PC-9 (cell line): ENCODE measurements around the gene PYDC1. TPM values are rescaled to one million over a fixed set of nuclear protein-coding genes. Genes with fewer than 3 reads are reported as not detected.

Experiments used
- BruUV-seq: library from RNA; stranded (reverse); fragments of 400-500 nt; replicated peaks from 2 replicates; lab custom pipeline; 2021; lab: Mats Ljungman, UMichigan
- CTCF ChIA-PET: fragments of 300-600 bp; sonication (Branson Sonifier 250); formaldehyde crosslinking; loops from one replicate; lab custom pipeline; 2022; ENCODE audit warnings: antibody characterized with exemption; lab: Charles Lee
- POLR2A ChIA-PET: fragments of 300-600 bp; sonication (Branson Sonifier 250); formaldehyde crosslinking; loops from one replicate; lab custom pipeline; 2022; ENCODE audit warnings: antibody characterized with exemption; ENCODE audit not compliant: unreplicated experiment; lab: Charles Lee
- DNase-seq, 2 experiments: peaks; one replicate each; pipeline versions ENCODE4 v3.0.0 to v3.0.0-alpha.2; 2015 to 2022; ENCODE audit warnings: mixed read lengths in 1 of 2
- H2AFZ ChIP-seq: fragments of 200-600 bp; sonication (generic); 2 replicates; pipeline ENCODE4 v1.8.1; 2017; ENCODE audit warnings: antibody characterized with exemption
- H3F3A ChIP-seq: fragments of 200-600 bp; sonication (generic); 2 replicates; pipeline ENCODE4 v1.8.1; 2017; ENCODE audit warnings: antibody characterized with exemption, mild to moderate bottlenecking, low read depth; ENCODE audit not compliant: insufficient read depth
- H3K27ac ChIP-seq: fragments of 200-600 bp; sonication (generic); 2 replicates; pipeline ENCODE4 v1.6.1; 2016; ENCODE audit warnings: mixed run types
- H3K27me3 ChIP-seq: fragments of 200-600 bp; sonication (generic); 2 replicates; pipeline ENCODE4 v1.6.1; 2016; ENCODE audit warnings: low read depth, mixed run types; ENCODE audit not compliant: insufficient read depth
- H3K36me3 ChIP-seq: fragments of 200-600 bp; sonication (generic); 2 replicates; pipeline ENCODE4 v1.6.1; 2016; ENCODE audit warnings: low read depth, mixed run types
- H3K4me1 ChIP-seq: fragments of 200-600 bp; sonication (generic); replicated peaks from 2 replicates; pipeline ENCODE4 v1.6.1; 2016; ENCODE audit warnings: mixed run types; ENCODE audit not compliant: insufficient read depth
- H3K4me2 ChIP-seq: fragments of 200-600 bp; sonication (generic); 2 replicates; pipeline ENCODE4 v1.6.1; 2017; ENCODE audit warnings: mixed run types
- H3K4me3 ChIP-seq: fragments of 200-600 bp; sonication (generic); 2 replicates; pipeline ENCODE4 v1.6.1; 2016; ENCODE audit warnings: mixed run types
- H3K79me2 ChIP-seq: fragments of 200-600 bp; sonication (generic); 2 replicates; pipeline ENCODE4 v1.6.1; 2017; ENCODE audit warnings: low read depth, mixed run types
- H3K9me2 ChIP-seq: fragments of 200-600 bp; sonication (generic); 2 replicates; pipeline ENCODE4 v1.8.1; 2017; ENCODE audit warnings: mild to moderate bottlenecking; ENCODE audit not compliant: insufficient read depth
- H3K9me3 ChIP-seq: fragments of 200-600 bp; sonication (generic); 2 replicates; pipeline ENCODE4 v1.8.1; 2016; ENCODE audit warnings: low read depth; ENCODE audit not compliant: insufficient read depth
- H4K20me1 ChIP-seq: fragments of 200-600 bp; sonication (generic); 2 replicates; pipeline ENCODE4 v1.8.1; 2017; ENCODE audit not compliant: insufficient read depth
- EZH2 ChIP-seq: fragments of 200-600 bp; sonication (generic); IDR thresholded peaks from 2 replicates; pipeline ENCODE4 v1.8.0; 2017; ENCODE audit warnings: antibody characterized with exemption, low read depth
- intact Hi-C: fragments of 100-400 bp; cut with micrococcal nuclease; formaldehyde crosslinking; loops from one replicate; pipeline ENCODE4 v1.10.0; 2022; ENCODE audit not compliant: unreplicated experiment
- total RNA-seq: library from RNA; stranded (reverse); gene quantifications from 2 replicates; pipeline ENCODE4 v1.2.3, GENCODE V29; 2021
- TF ChIP-seq, protein P1 (sequence below): fragments of 200-600 bp; sonication (generic); conservative IDR thresholded peaks from 2 replicates; pipeline ENCODE4 v1.6.1; 2017; ENCODE audit warnings: mixed run types, antibody characterized with exemption, mild to moderate bottlenecking, moderate library complexity

The PYDC1 gene
- total RNA-seq, 1 experiment from 2014 or later = not detected

DNA sequence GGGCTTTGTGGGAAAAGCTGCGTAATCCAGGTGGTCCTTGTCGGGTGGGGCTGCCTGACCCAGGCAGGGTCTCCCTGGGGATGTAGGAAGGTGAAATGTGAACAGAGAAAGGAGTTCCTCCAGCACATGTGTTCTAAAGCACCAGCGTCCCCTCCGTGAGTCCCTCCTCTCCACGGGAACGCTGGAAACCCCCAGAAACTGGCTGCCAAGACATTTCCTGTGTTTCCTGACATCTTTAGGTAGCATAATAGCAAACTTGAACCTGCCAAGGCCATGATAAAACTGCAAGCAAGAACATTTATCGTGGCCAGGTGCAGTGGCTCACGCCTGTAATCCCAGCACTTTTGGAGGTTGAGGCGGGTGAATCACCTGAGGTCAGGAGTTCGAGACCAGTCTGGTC is 12.6 kb upstream of the PYDC1 start:
- intact Hi-C loops = no loop called here
- Histone ChIP-seq H2AFZ (no peak overlapping the region), H3F3A (no peaks in the 10 kb centered on the region), H3K4me3 (no peak overlapping the region), H3K4me1 (no peaks in the 10 kb centered on the region), H3K4me2 (no peak overlapping the region), H3K27me3 (no peaks in the 10 kb centered on the region), H3K27ac (no peak overlapping the region), H4K20me1 (no peaks in the 10 kb centered on the region), H3K79me2 (no peaks in the 10 kb centered on the region), H3K9me2 (no peaks in the 10 kb centered on the region), H3K9me3 (no peaks in the 10 kb centered on the region), H3K36me3 (no peaks in the 10 kb centered on the region)
- BruUV-seq = no TSS peak
- DNase-seq = no peak
- ChIA-PET CTCF (no interaction called here), POLR2A (no interaction called here)
- TF ChIP-seq, protein P1, sequence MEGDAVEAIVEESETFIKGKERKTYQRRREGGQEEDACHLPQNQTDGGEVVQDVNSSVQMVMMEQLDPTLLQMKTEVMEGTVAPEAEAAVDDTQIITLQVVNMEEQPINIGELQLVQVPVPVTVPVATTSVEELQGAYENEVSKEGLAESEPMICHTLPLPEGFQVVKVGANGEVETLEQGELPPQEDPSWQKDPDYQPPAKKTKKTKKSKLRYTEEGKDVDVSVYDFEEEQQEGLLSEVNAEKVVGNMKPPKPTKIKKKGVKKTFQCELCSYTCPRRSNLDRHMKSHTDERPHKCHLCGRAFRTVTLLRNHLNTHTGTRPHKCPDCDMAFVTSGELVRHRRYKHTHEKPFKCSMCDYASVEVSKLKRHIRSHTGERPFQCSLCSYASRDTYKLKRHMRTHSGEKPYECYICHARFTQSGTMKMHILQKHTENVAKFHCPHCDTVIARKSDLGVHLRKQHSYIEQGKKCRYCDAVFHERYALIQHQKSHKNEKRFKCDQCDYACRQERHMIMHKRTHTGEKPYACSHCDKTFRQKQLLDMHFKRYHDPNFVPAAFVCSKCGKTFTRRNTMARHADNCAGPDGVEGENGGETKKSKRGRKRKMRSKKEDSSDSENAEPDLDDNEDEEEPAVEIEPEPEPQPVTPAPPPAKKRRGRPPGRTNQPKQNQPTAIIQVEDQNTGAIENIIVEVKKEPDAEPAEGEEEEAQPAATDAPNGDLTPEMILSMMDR = no peak
- TF ChIP-seq EZH2 = no peak

DNA sequence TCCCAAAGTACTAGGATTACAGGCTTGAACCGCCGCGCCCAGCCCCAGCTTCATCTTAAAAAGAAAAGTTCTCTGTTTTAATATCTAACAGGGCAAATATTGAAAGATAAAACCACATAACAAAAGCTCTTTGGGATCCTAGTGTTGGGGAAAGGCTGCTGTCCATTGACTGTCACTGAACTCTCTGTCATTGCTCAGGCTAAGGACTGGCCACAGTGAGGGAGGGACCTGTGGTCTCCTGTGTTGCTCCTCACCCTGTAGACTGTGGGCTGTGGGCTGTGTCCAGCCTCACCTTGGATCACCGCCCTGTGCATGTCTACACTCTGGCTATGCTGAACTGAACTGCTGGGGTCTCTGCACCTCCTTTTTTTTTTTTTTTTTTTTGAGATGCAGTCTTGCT is 11.3 kb upstream of the PYDC1 start:
- DNase-seq = no peak
- no peak overlapping the region for H2AFZ ChIP-seq
- no TSS peak for BruUV-seq
- no peaks in the 10 kb centered on the region for H3K9me3 ChIP-seq
- POLR2A ChIA-PET = no interaction called here
- H3K4me3 ChIP-seq = no peak overlapping the region
- H3F3A ChIP-seq = no peaks in the 10 kb centered on the region
- CTCF ChIA-PET = no interaction called here
- no peaks in the 10 kb centered on the region for H3K36me3 ChIP-seq
- H3K4me1 ChIP-seq = no peaks in the 10 kb centered on the region
- H3K27ac ChIP-seq = no peak overlapping the region
- no peak for TF ChIP-seq EZH2
- TF ChIP-seq, protein P1 = no peak
- H4K20me1 ChIP-seq = no peaks in the 10 kb centered on the region
- no peaks in the 10 kb centered on the region for H3K79me2 ChIP-seq
- no peaks in the 10 kb centered on the region for H3K9me2 ChIP-seq
- H3K27me3 ChIP-seq = no peaks in the 10 kb centered on the region
- no peak overlapping the region for H3K4me2 ChIP-seq
- intact Hi-C loops = no loop called here

DNA sequence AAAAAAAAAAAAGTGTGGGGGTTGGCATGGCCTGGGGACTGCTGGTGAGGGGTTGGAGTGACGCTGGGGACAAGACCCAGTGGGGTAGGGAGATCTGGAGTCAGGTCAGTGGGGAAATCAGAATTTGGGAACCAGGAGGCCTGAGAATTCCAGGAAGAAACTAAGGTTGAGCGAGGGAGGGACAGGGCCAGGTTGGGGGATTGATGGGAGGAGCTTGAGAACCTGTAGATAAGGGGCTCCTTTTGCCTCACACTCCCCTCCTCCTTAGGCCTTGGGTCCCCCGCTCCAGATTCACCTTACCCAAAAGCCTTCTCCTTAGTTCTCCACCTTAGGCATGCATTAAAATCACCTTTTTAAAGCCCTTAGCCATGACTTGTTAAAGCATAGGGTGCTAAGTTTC is 8.3 kb upstream of the PYDC1 start:
- Histone ChIP-seq H3K9me2 (no peaks in the 10 kb centered on the region), H3K36me3 (no peaks in the 10 kb centered on the region), H3K27me3 (no peaks in the 10 kb centered on the region), H3K9me3 (no peaks in the 10 kb centered on the region), H3K4me2 (no peak overlapping the region), H2AFZ (no peak overlapping the region), H3K79me2 (no peaks in the 10 kb centered on the region), H3K4me3 (no peak overlapping the region), H4K20me1 (no peaks in the 10 kb centered on the region), H3F3A (no peaks in the 10 kb centered on the region), H3K4me1 (no peaks in the 10 kb centered on the region), H3K27ac (no peak overlapping the region)
- TF ChIP-seq, protein P1 = no peak
- TF ChIP-seq EZH2 = no peak
- no peak for DNase-seq
- POLR2A ChIA-PET = no interaction called here
- CTCF ChIA-PET = no interaction called here
- BruUV-seq = no TSS peak
- intact Hi-C loops = no loop called here
